Fibroblast of gingiva (primary cell): ENCODE measurements around the gene PLA2G15.
A peak's percentile ranks its signal among the peaks of the same experiment; 100 is the strongest.

Experiments
- DNase-seq: peaks from one replicate; pipeline ENCODE4 v3.0.0-alpha.2; 2011; ENCODE audit warnings: low read depth

The PLA2G15 gene

GRCh38 chr16:68244903-68245853, at the start of gene PLA2G15:
Gene PLA2G15 (plus strand): TSS chr16:68245373. CDS start chr16:68245427, 54 bp downstream.
- peak; percentile 98 for DNase-seq

- no peak for DNase-seq
Measured at GRCh38 chr16:68197250-68197649, 47.9 kb upstream of the PLA2G15 start.

- DNase-seq, result peak; percentile 67
Measured at GRCh38 chr16:68200088-68200783, 44.9 kb upstream of the PLA2G15 start.

GRCh38 chr16:68202091-68202519, 43.1 kb upstream of the PLA2G15 start:
- peak; percentile 55 for DNase-seq

GRCh38 chr16:68206245-68206644, 38.9 kb upstream of the PLA2G15 start:
- no peak for DNase-seq

GRCh38 chr16:68214726-68215125, 30.4 kb upstream of the PLA2G15 start:
- DNase-seq, result no peak

GRCh38 chr16:68215302-68215701, 29.9 kb upstream of the PLA2G15 start:
- no peak for DNase-seq

- DNase-seq, result no peak
Measured at GRCh38 chr16:68216240-68216639, 28.9 kb upstream of the PLA2G15 start.

- DNase-seq, result no peak
Measured at GRCh38 chr16:68217506-68217905, 27.7 kb upstream of the PLA2G15 start.

GRCh38 chr16:68219725-68220351, 25.3 kb upstream of the PLA2G15 start:
- DNase-seq, result no peak

GRCh38 chr16:68223072-68223471, 22.1 kb upstream of the PLA2G15 start:
- no peak for DNase-seq

- no peak for DNase-seq
Measured at GRCh38 chr16:68226116-68226515, 19.1 kb upstream of the PLA2G15 start.

- no peak for DNase-seq
Measured at GRCh38 chr16:68227183-68227793, 17.9 kb upstream of the PLA2G15 start.

GRCh38 chr16:68227850-68228553, 17.2 kb upstream of the PLA2G15 start:
- no peak for DNase-seq

- DNase-seq, result no peak
Measured at GRCh38 chr16:68228652-68229051, 16.5 kb upstream of the PLA2G15 start.

- DNase-seq, result peak; percentile 79
Measured at GRCh38 chr16:68229431-68230175, 15.6 kb upstream of the PLA2G15 start.

- no peak for DNase-seq
Measured at GRCh38 chr16:68230176-68230571, 15.0 kb upstream of the PLA2G15 start.

GRCh38 chr16:68230956-68231355, 14.2 kb upstream of the PLA2G15 start:
- no peak for DNase-seq

GRCh38 chr16:68231384-68232136, 13.6 kb upstream of the PLA2G15 start:
- DNase-seq, result no peak

- DNase-seq, result no peak
Measured at GRCh38 chr16:68232335-68232734, 12.8 kb upstream of the PLA2G15 start.
